ENCODE results near the gene SPTBN4.

- TF ChIP-seq, protein P1, sequence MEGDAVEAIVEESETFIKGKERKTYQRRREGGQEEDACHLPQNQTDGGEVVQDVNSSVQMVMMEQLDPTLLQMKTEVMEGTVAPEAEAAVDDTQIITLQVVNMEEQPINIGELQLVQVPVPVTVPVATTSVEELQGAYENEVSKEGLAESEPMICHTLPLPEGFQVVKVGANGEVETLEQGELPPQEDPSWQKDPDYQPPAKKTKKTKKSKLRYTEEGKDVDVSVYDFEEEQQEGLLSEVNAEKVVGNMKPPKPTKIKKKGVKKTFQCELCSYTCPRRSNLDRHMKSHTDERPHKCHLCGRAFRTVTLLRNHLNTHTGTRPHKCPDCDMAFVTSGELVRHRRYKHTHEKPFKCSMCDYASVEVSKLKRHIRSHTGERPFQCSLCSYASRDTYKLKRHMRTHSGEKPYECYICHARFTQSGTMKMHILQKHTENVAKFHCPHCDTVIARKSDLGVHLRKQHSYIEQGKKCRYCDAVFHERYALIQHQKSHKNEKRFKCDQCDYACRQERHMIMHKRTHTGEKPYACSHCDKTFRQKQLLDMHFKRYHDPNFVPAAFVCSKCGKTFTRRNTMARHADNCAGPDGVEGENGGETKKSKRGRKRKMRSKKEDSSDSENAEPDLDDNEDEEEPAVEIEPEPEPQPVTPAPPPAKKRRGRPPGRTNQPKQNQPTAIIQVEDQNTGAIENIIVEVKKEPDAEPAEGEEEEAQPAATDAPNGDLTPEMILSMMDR (conservative IDR thresholded peaks at IDR 0.05; ENCODE audit: low read length), result no peak
- TF ChIP-seq EZH2phosphoT487 (IDR thresholded peaks at IDR 0.05; ENCODE audit: borderline replicate concordance), result no peak
Measured at GRCh38 chr19:40576151-40576584, 109.4 kb downstream of the SPTBN4 start.

All from Loucy (cell line).